ENCODE results near the gene LARP4B. TPM values are rescaled to one million over a fixed set of nuclear protein-coding genes. Genes with fewer than 3 reads are reported as not detected.

The LARP4B gene
- polyA plus RNA-seq, 1 donor from 2014 or later, result 14.2 TPM

DNA sequence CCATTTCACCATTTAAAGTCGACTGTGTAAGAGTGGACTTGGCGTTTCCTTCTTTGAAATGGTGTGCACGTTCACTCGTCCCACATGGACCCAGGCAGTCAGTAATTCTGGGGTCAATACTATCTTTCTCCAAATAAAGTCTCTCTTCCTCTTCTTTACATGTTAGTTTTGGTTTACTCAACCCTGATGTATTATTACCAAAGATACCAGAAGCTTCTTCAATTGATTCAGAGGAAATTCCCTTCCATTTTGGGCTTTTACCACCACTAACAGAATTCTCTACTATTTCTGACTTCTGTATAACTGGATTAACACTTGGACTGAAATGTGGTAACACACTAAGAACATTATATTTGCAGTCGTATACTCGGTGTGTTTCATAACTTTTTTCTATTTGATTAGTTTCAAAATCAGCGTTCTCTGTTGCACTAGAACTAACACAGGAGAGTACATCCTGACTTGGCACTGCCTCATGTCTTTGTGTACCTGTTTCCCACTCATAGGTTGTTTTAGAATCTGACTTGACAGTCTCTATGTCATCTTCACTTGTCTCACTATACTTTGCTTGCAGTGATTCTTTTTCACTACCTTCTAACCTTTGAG is 60.8 kb downstream of the LARP4B start:
- Histone ChIP-seq H2AFZ (ENCODE audit: low read depth, low read length) (no peak overlapping the region), H3K9ac (ENCODE audit: low read length) (no peak overlapping the region), H3K4me3 (ENCODE audit: low read length) (no peak overlapping the region), H3F3A (ENCODE audit: insufficient read depth, low read length, poor library complexity, severe bottlenecking) (no peaks in the 10 kb centered on the region), H3K79me2 (replicated peaks; ENCODE audit: insufficient read depth, low read length) (no peaks in the 10 kb centered on the region), H3K27ac (ENCODE audit: low read length) (no peak overlapping the region), H3K4me2 (ENCODE audit: low read length) (no peak overlapping the region), H3K27me3 (ENCODE audit: insufficient read depth, low read depth, low read length) (no peaks in the 10 kb centered on the region), H3K9me2 (ENCODE audit: insufficient read depth, low read length) (no peaks in the 10 kb centered on the region), H4K20me1 (ENCODE audit: insufficient read depth) (no peaks in the 10 kb centered on the region), H3K9me3 (ENCODE audit: low read length) (no peaks in the 10 kb centered on the region), H3K36me3 (ENCODE audit: insufficient read depth, low read length) (no peaks in the 10 kb centered on the region)
- TF ChIP-seq RAD21 (conservative IDR thresholded peaks at IDR 0.05) (no peak), MXI1 (conservative IDR thresholded peaks at IDR 0.05; ENCODE audit: poor library complexity, severe bottlenecking) (no peak), TAF1 (IDR thresholded peaks at IDR 0.05; ENCODE audit: low read depth) (no peak), EP300 (conservative IDR thresholded peaks at IDR 0.05; ENCODE audit: poor library complexity, severe bottlenecking) (no peak), POLR2AphosphoS5 (IDR thresholded peaks at IDR 0.05) (no peak), SMC3 (conservative IDR thresholded peaks at IDR 0.05; ENCODE audit: poor library complexity) (no peak), EZH2 (IDR thresholded peaks at IDR 0.05; ENCODE audit: borderline replicate concordance, insufficient read depth, low read length, poor library complexity, severe bottlenecking) (no peak)
- TF ChIP-seq, protein P1, sequence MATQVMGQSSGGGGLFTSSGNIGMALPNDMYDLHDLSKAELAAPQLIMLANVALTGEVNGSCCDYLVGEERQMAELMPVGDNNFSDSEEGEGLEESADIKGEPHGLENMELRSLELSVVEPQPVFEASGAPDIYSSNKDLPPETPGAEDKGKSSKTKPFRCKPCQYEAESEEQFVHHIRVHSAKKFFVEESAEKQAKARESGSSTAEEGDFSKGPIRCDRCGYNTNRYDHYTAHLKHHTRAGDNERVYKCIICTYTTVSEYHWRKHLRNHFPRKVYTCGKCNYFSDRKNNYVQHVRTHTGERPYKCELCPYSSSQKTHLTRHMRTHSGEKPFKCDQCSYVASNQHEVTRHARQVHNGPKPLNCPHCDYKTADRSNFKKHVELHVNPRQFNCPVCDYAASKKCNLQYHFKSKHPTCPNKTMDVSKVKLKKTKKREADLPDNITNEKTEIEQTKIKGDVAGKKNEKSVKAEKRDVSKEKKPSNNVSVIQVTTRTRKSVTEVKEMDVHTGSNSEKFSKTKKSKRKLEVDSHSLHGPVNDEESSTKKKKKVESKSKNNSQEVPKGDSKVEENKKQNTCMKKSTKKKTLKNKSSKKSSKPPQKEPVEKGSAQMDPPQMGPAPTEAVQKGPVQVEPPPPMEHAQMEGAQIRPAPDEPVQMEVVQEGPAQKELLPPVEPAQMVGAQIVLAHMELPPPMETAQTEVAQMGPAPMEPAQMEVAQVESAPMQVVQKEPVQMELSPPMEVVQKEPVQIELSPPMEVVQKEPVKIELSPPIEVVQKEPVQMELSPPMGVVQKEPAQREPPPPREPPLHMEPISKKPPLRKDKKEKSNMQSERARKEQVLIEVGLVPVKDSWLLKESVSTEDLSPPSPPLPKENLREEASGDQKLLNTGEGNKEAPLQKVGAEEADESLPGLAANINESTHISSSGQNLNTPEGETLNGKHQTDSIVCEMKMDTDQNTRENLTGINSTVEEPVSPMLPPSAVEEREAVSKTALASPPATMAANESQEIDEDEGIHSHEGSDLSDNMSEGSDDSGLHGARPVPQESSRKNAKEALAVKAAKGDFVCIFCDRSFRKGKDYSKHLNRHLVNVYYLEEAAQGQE (IDR thresholded peaks at IDR 0.05; ENCODE audit: borderline replicate concordance), result no peak
- TF ChIP-seq, protein P2, sequence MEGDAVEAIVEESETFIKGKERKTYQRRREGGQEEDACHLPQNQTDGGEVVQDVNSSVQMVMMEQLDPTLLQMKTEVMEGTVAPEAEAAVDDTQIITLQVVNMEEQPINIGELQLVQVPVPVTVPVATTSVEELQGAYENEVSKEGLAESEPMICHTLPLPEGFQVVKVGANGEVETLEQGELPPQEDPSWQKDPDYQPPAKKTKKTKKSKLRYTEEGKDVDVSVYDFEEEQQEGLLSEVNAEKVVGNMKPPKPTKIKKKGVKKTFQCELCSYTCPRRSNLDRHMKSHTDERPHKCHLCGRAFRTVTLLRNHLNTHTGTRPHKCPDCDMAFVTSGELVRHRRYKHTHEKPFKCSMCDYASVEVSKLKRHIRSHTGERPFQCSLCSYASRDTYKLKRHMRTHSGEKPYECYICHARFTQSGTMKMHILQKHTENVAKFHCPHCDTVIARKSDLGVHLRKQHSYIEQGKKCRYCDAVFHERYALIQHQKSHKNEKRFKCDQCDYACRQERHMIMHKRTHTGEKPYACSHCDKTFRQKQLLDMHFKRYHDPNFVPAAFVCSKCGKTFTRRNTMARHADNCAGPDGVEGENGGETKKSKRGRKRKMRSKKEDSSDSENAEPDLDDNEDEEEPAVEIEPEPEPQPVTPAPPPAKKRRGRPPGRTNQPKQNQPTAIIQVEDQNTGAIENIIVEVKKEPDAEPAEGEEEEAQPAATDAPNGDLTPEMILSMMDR (IDR thresholded peaks at IDR 0.05; ENCODE audit: poor library complexity, severe bottlenecking), result no peak

DNA sequence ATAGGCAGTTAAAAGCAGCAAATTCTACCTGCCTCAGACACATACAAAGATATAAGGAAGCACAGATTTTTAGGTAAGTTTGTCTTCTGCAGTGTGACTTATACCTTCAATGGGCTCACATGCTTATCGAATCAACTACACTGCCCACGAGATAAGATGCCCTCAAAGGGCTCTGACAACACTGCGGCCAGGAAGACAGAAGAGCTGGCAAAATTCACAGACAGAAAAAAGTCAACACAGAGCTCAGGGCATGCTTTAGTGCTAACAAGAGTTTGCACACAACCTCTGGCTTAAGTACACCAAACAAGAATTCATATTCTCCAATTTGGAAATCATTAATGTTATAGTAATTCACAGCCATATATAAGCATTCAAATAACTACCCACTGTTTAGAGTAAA is 62.3 kb downstream of the LARP4B start:
- Histone ChIP-seq H3K9ac (ENCODE audit: low read length) (no peak overlapping the region), H3K4me3 (ENCODE audit: low read length) (no peak overlapping the region), H3K27me3 (ENCODE audit: insufficient read depth, low read depth, low read length) (no peaks in the 10 kb centered on the region), H3F3A (ENCODE audit: insufficient read depth, low read length, poor library complexity, severe bottlenecking) (no peaks in the 10 kb centered on the region), H3K9me2 (ENCODE audit: insufficient read depth, low read length) (no peaks in the 10 kb centered on the region), H3K9me3 (ENCODE audit: low read length) (no peaks in the 10 kb centered on the region), H3K79me2 (replicated peaks; ENCODE audit: insufficient read depth, low read length) (no peaks in the 10 kb centered on the region), H3K27ac (ENCODE audit: low read length) (no peak overlapping the region), H3K4me2 (ENCODE audit: low read length) (no peak overlapping the region), H3K36me3 (ENCODE audit: insufficient read depth, low read length) (no peaks in the 10 kb centered on the region), H2AFZ (ENCODE audit: low read depth, low read length) (no peak overlapping the region), H4K20me1 (ENCODE audit: insufficient read depth) (no peaks in the 10 kb centered on the region)
- TF ChIP-seq SMC3 (conservative IDR thresholded peaks at IDR 0.05; ENCODE audit: poor library complexity) (no peak), EP300 (conservative IDR thresholded peaks at IDR 0.05; ENCODE audit: poor library complexity, severe bottlenecking) (no peak), RAD21 (conservative IDR thresholded peaks at IDR 0.05) (no peak), POLR2AphosphoS5 (IDR thresholded peaks at IDR 0.05) (no peak), EZH2 (IDR thresholded peaks at IDR 0.05; ENCODE audit: borderline replicate concordance, insufficient read depth, low read length, poor library complexity, severe bottlenecking) (no peak), MXI1 (conservative IDR thresholded peaks at IDR 0.05; ENCODE audit: poor library complexity, severe bottlenecking) (no peak), TAF1 (IDR thresholded peaks at IDR 0.05; ENCODE audit: low read depth) (no peak)
- TF ChIP-seq, protein P2 (IDR thresholded peaks at IDR 0.05; ENCODE audit: poor library complexity, severe bottlenecking), result no peak
